Activated T-helper 2 cell treated with anti-CD3 and anti-CD28 coated beads, Interferon-gamma antibody, Interleukin-2, Interleukin-4, amounts not matched to agents 10 μg/mL and 5 μg/mL and 100 μg/mL, durations not matched to agents 14 hours and 24 hours and 36 hours (primary cell): ENCODE data around the gene ARID3B. TPM values are rescaled to one million over a fixed set of nuclear protein-coding genes. Genes with fewer than 3 reads are reported as not detected.

Source experiments
- DNase-seq: peaks from one replicate; pipeline ENCODE4 v3.0.0; 2021; ENCODE audit warnings: low spot score
- H3K27ac Mint-ChIP-seq: one replicate; pipeline ENCODE4 v1.8.0; 2021; ENCODE audit warnings: mixed read lengths
- H3K27me3 Mint-ChIP-seq: one replicate; pipeline ENCODE4 v1.8.0; 2021; ENCODE audit warnings: low read depth, mixed read lengths
- H3K36me3 Mint-ChIP-seq: one replicate; pipeline ENCODE4 v1.8.0; 2021; ENCODE audit warnings: low read depth, mixed read lengths
- H3K4me1 Mint-ChIP-seq: one replicate; pipeline ENCODE4 v1.8.0; 2021; ENCODE audit warnings: low read depth, mixed read lengths
- H3K4me3 Mint-ChIP-seq: one replicate; pipeline ENCODE4 v1.8.0; 2021; ENCODE audit warnings: low read depth, mild to moderate bottlenecking, moderate library complexity, mixed read lengths
- H3K9me3 Mint-ChIP-seq: one replicate; pipeline ENCODE4 v1.8.0; 2021; ENCODE audit warnings: mixed read lengths
- intact Hi-C: fragments of 100-400 bp; cut with micrococcal nuclease; formaldehyde crosslinking; loops from one replicate; pipeline ENCODE4 v1.15.1; 2023
- total RNA-seq: library from RNA; stranded (reverse); gene quantifications from 2 replicates; pipeline ENCODE4 v1.2.3, GENCODE V29; 2022

ARID3B gene
- total RNA-seq, 1 donor from 2014 or later = 35.6 TPM

- intact Hi-C loops = loop anchor here (2.0 kb wide), 1 partner anchor 259 kb away; no protein-coding TSS in a partner anchor
- no peaks in the 10 kb centered on the region for H3K4me1 Mint-ChIP-seq
- DNase-seq = no peak
- no peak overlapping the region for H3K27ac Mint-ChIP-seq
- H3K4me3 Mint-ChIP-seq = no peak overlapping the region
- H3K9me3 Mint-ChIP-seq = no peaks in the 10 kb centered on the region
- no peaks in the 10 kb centered on the region for H3K27me3 Mint-ChIP-seq
- H3K36me3 Mint-ChIP-seq = peaks cover 53% of the 10 kb centered on the region
Observed at GRCh38 chr15:74633781-74634180, 92.8 kb downstream of the ARID3B start.

- intact Hi-C loops = loop anchor here (1.0 to 5.0 kb wide), 2 partner anchors 134 to 317 kb away; no protein-coding TSS in a partner anchor
- no peaks in the 10 kb centered on the region for H3K9me3 Mint-ChIP-seq
- no peaks in the 10 kb centered on the region for H3K27me3 Mint-ChIP-seq
- DNase-seq = peak; percentile 61
- no peak overlapping the region for H3K27ac Mint-ChIP-seq
- peaks cover 52% of the 10 kb centered on the region for H3K36me3 Mint-ChIP-seq
- no peaks in the 10 kb centered on the region for H3K4me1 Mint-ChIP-seq
- no peak overlapping the region for H3K4me3 Mint-ChIP-seq
Observed at GRCh38 chr15:74635228-74635627, 94.2 kb downstream of the ARID3B start.

GRCh38 chr15:74636984-74637383 is 96.0 kb downstream of the ARID3B start:
- Mint-ChIP-seq H3K4me3 (no peak overlapping the region), H3K36me3 (peaks cover 56% of the 10 kb centered on the region)

DNA sequence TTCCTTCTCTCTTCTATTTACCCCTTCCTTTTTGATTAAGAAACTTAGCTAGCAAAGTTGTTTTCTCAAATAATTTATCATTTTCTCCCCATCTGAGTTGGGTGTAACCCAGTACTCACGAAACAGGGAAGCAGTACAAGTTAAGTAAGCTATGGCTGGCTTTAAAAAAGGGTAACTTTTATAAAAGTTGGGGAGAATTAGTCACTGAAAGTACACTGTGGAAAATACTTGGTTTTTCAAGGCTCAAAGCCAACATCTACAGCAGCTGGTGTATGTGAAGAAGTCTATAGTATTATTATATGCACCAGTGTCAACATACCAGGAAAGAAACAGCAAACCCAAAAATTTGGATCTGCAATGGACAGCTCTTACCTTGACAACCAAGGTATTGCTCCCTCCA is 100.1 kb downstream of the ARID3B start:
- no peak for DNase-seq
- peak overlapping the region; percentile 38 for H3K27ac Mint-ChIP-seq
- intact Hi-C loops = no loop called here
- no peaks in the 10 kb centered on the region for H3K27me3 Mint-ChIP-seq
- H3K9me3 Mint-ChIP-seq = no peaks in the 10 kb centered on the region
- H3K4me1 Mint-ChIP-seq = peaks cover 10% of the 10 kb centered on the region
- H3K36me3 Mint-ChIP-seq = peaks cover 31% of the 10 kb centered on the region
- H3K4me3 Mint-ChIP-seq = no peak overlapping the region

More at GRCh38 chr15:74636984-74637383, 96.0 kb downstream of the ARID3B start:
- H3K4me1 Mint-ChIP-seq = peaks cover 3% of the 10 kb centered on the region
- DNase-seq = no peak
- H3K9me3 Mint-ChIP-seq = no peaks in the 10 kb centered on the region
- intact Hi-C loops = loop anchor here (5.0 kb wide), 1 partner anchor 315 kb away; no protein-coding TSS in a partner anchor
- no peak overlapping the region for H3K27ac Mint-ChIP-seq
- no peaks in the 10 kb centered on the region for H3K27me3 Mint-ChIP-seq

- no peaks in the 10 kb centered on the region for H3K9me3 Mint-ChIP-seq
- no peak overlapping the region for H3K4me3 Mint-ChIP-seq
- no peak for DNase-seq
- peaks cover 10% of the 10 kb centered on the region for H3K4me1 Mint-ChIP-seq
- intact Hi-C loops = no loop called here
- peaks cover 29% of the 10 kb centered on the region for H3K36me3 Mint-ChIP-seq
- no peak overlapping the region for H3K27ac Mint-ChIP-seq
- H3K27me3 Mint-ChIP-seq = no peaks in the 10 kb centered on the region
Observed at GRCh38 chr15:74642348-74642733, 101.3 kb downstream of the ARID3B start.

DNA sequence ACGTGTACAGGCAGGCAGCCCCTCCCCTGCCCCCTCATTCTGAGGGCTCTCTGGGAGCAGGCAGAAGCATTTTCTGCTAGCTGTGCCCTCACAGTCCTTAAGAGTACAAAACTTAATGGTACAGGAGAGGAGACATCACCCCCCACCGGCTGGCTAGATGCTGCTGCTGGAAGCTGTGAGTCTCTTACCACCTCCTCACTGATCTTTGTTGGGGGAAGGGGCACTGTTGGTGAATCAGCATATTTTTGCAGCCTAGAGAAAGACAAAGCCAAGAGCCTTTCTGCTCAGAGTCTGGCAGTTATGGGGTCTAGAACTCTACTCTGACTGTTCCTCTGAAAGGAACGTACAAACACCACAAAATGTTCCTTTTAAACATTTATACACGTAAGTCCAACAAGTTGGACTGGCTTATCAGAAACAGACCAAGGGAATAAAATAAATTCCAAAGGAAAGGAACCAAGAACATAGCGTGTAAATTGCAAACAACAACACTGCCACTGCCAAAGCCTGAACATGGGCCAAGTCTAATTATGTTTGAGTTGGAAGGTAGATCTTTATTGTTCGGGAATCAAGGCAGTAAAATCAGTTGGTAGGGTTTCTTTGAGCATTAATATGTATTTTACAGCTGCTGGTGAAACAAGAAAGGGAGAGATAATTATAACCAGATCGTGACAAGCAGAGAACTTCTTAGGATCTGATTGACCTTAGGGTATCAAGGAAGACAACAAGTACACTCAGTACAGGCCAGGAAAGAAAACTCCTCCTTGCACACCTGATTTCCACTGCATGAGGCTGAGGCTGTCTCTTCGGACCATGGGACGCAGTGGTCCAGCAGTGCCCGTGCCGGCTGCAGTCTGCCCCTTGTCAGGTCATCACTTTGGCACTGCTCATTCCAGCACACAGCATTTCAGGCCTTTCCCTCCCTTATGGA is 102.0 kb downstream of the ARID3B start:
- H3K27me3 Mint-ChIP-seq = no peaks in the 10 kb centered on the region
- peaks cover 26% of the 10 kb centered on the region for H3K36me3 Mint-ChIP-seq
- H3K9me3 Mint-ChIP-seq = no peaks in the 10 kb centered on the region

DNA sequence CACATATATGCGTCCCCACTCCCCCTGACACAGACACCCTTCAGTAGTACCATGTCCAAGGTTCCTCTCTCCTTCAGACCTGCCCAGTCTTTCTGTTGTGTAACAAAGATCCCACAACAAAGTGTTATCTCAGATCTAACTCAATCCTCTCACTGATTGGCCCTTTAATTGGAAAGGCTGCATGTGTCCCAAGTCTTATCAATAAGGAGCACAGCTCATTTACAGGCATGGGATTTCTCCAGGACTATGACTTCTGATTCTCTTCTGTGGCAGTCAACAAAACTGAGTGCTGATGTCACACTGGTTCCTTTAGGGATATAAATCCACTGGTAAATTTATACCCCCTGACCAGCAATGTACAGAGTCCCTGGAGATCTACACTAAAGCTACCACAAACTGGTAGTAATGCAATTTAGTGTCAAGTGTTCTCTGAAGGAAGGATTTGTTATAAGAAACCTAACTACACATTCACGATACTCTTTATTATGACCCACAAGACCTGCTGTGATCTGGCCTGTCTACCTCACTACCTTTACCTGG is 102.7 kb downstream of the ARID3B start:
- no peak overlapping the region for H3K4me3 Mint-ChIP-seq
- H3K27me3 Mint-ChIP-seq = no peaks in the 10 kb centered on the region
- H3K27ac Mint-ChIP-seq = no peak overlapping the region
- H3K9me3 Mint-ChIP-seq = no peaks in the 10 kb centered on the region
- intact Hi-C loops = no loop called here
- H3K36me3 Mint-ChIP-seq = peaks cover 23% of the 10 kb centered on the region
- peaks cover 10% of the 10 kb centered on the region for H3K4me1 Mint-ChIP-seq
- no peak for DNase-seq

More for the DNA sequence above, 102.0 kb downstream of the ARID3B start:
- peaks cover 10% of the 10 kb centered on the region for H3K4me1 Mint-ChIP-seq
- DNase-seq = no peak
- no peak overlapping the region for H3K4me3 Mint-ChIP-seq
- intact Hi-C loops = no loop called here
- H3K27ac Mint-ChIP-seq = no peak overlapping the region

- Mint-ChIP-seq H3K4me1 (peaks cover 7% of the 10 kb centered on the region), H3K27ac (no peak overlapping the region), H3K27me3 (no peaks in the 10 kb centered on the region), H3K4me3 (no peak overlapping the region), H3K36me3 (peaks cover 11% of the 10 kb centered on the region), H3K9me3 (no peaks in the 10 kb centered on the region)
- intact Hi-C loops = no loop called here
- no peak for DNase-seq
Observed at GRCh38 chr15:74646480-74646879, 105.5 kb downstream of the ARID3B start.

Other genes with a start within 250 kb of the ARID3B start
- gene CYP11A1, start 173.6 kb upstream of the ARID3B start, total RNA-seq = not detected in 2 replicates
- 45.9 and 50.3 TPM in 2 replicates for gene SEMA7A, start 107.3 kb upstream of the ARID3B start, total RNA-seq
- 55.3 and 59.1 TPM in 2 replicates for gene UBL7, start 80.1 kb upstream of the ARID3B start, total RNA-seq
- gene CLK3, start 74.6 kb downstream of the ARID3B start, total RNA-seq = 119 and 122 TPM in 2 replicates
- 49.3 and 54.8 TPM in 2 replicates for gene EDC3, start 154.8 kb downstream of the ARID3B start, total RNA-seq
- 0.37 and 0.48 TPM in 2 replicates for gene CYP1A1, start 184.3 kb downstream of the ARID3B start, total RNA-seq
- gene CYP1A2, start 207.6 kb downstream of the ARID3B start, total RNA-seq = not detected in 2 replicates
- gene CSK, start 240.9 kb downstream of the ARID3B start, total RNA-seq = 261 and 266 TPM in 2 replicates